HCT116 (cell line): ENCODE results near the gene TMEM63A.

Experiments
- CEBPB ChIP-seq: IDR thresholded peaks from 2 replicates; pipeline ENCODE4 v1.6.1; 2012; ENCODE audit warnings: low read depth
- CTCF ChIP-seq, 3 experiments: fragments of 200-600 bp in 1 of 3; sonication (generic) in 1 of 3; IDR thresholded peaks in 2 of 3; conservative IDR thresholded peaks in 1 of 3; 2 replicates each; pipeline ENCODE4 v1.5.1; 2012 to 2017; ENCODE audit warnings: low read depth in 2 of 3, low read length in 2 of 3, antibody characterized with exemption in 1 of 3, borderline replicate concordance in 1 of 3, control low read depth in 1 of 3, mild to moderate bottlenecking in 1 of 3, mixed read lengths in 1 of 3, mixed run types in 1 of 3, moderate library complexity in 1 of 3; ENCODE audit not compliant: insufficient read depth in 1 of 3
- EZH2 ChIP-seq: fragments of 200-600 bp; sonication (generic); IDR thresholded peaks from 2 replicates; pipeline ENCODE4 v1.6.1; 2017; ENCODE audit warnings: antibody characterized with exemption, mixed run types
- POLR2A ChIP-seq: IDR thresholded peaks from 2 replicates; pipeline ENCODE4 v1.7.0; 2011; ENCODE audit warnings: borderline replicate concordance; ENCODE audit not compliant: insufficient read depth, insufficient read length; ENCODE audit errors: extremely low read depth
- TCF7L2 ChIP-seq: IDR thresholded peaks from 2 replicates; pipeline ENCODE4 v1.7.0; 2011; ENCODE audit warnings: borderline replicate concordance, inconsistent platforms; ENCODE audit not compliant: insufficient read depth, insufficient read length; ENCODE audit errors: extremely low read depth

- TF ChIP-seq CTCF (IDR thresholded peaks at IDR 0.05 in 2 of 3, conservative IDR thresholded peaks at IDR 0.05 in 1 of 3; ENCODE audit: borderline replicate concordance in 1 of 3, insufficient read depth in 1 of 3, low read depth in 2 of 3, low read length in 2 of 3) (no peak), POLR2A (no peak), EZH2 (no peak), TCF7L2 (no peak), CEBPB (no peak)
Measured at GRCh38 chr1:225824533-225824941, 57.6 kb downstream of the TMEM63A start.
